Immature natural killer cell (primary cell): ENCODE results near the gene DOK6. TPM values are rescaled to one million over a fixed set of nuclear protein-coding genes. Genes with fewer than 3 reads are reported as not detected.

ENCODE experiments used
- DNase-seq, 3 donors: peaks; one replicate each; pipeline ENCODE4 v3.0.0; 2022; ENCODE audit warnings: mixed read lengths in 1 of 3
- H3K27ac Mint-ChIP-seq, 6 donors: one replicate each; pipeline ENCODE4 v1.8.0; 2020; ENCODE audit warnings: mixed read lengths in 6 of 6, mild to moderate bottlenecking in 5 of 6, inconsistent platforms in 4 of 6, moderate library complexity in 3 of 6
- H3K27me3 Mint-ChIP-seq, 3 donors: one replicate each; pipeline ENCODE4 v1.8.0; 2020 to 2021; ENCODE audit warnings: low read depth in 3 of 3, mild to moderate bottlenecking in 3 of 3, mixed read lengths in 3 of 3, moderate library complexity in 3 of 3, inconsistent platforms in 1 of 3
- H3K36me3 Mint-ChIP-seq, 3 donors: one replicate each; pipeline ENCODE4 v1.8.0; 2020; ENCODE audit warnings: mixed read lengths in 3 of 3, inconsistent platforms in 2 of 3, mild to moderate bottlenecking in 2 of 3
- H3K4me1 Mint-ChIP-seq, 2 donors: one replicate each; pipeline ENCODE4 v1.8.0; 2020; ENCODE audit warnings: inconsistent platforms in 2 of 2, mild to moderate bottlenecking in 2 of 2, mixed read lengths in 2 of 2, moderate library complexity in 1 of 2
- H3K4me3 Mint-ChIP-seq, 5 donors: one replicate each; pipeline ENCODE4 v1.8.0; 2020; ENCODE audit warnings: mild to moderate bottlenecking in 5 of 5, mixed read lengths in 5 of 5, inconsistent platforms in 3 of 5, moderate library complexity in 3 of 5
- H3K9me3 Mint-ChIP-seq, 6 donors: one replicate each; pipeline ENCODE4 v1.8.0; 2020; ENCODE audit warnings: mild to moderate bottlenecking in 6 of 6, mixed read lengths in 6 of 6, inconsistent platforms in 4 of 6, moderate library complexity in 3 of 6
- polyA plus RNA-seq, 3 donors: library from polyadenylated mRNA; unstranded; fragments of 300-500 nt; fragmentation: Illumina TruSeq; gene quantifications; one replicate each; pipeline ENCODE4 v1.2.3, GENCODE V29; 2021

The DOK6 gene
- polyA plus RNA-seq, 3 donors from 2014 or later: 0.17 to 0.54 (median 0.30) TPM

- peaks cover 0 to 2% (median 0%) of the 10 kb centered on the region in 3 donors for H3K27me3 Mint-ChIP-seq
- DNase-seq: peak in 1 of 3 donors; percentile 2
- no peak overlapping the region for H3K27ac Mint-ChIP-seq
- peaks cover 12 to 24% (median 15%) of the 10 kb centered on the region in 3 donors for H3K36me3 Mint-ChIP-seq
- H3K4me1 Mint-ChIP-seq: peaks cover 13 to 26% of the 10 kb centered on the region in 2 donors
- no peaks in the 10 kb centered on the region for H3K9me3 Mint-ChIP-seq
- H3K4me3 Mint-ChIP-seq: peak overlapping the region in 1 of 5 donors; percentile 20
Measured at GRCh38 chr18:69774831-69775230, 374.1 kb downstream of the DOK6 start.

- Mint-ChIP-seq H3K36me3 (peaks cover 6 to 24% (median 15%) of the 10 kb centered on the region in 3 donors), H3K4me3 (no peak overlapping the region), H3K4me1 (peaks cover 6 to 14% of the 10 kb centered on the region in 2 donors), H3K27ac (peak overlapping the region in 2 of 6 donors; percentile 18 to 34), H3K27me3 (peaks cover 0 to 2% (median 0%) of the 10 kb centered on the region in 3 donors), H3K9me3 (no peaks in the 10 kb centered on the region)
- DNase-seq: no peak
Measured at GRCh38 chr18:69777248-69777647, 376.6 kb downstream of the DOK6 start.

- Mint-ChIP-seq H3K27me3 (peaks cover 0 to 2% (median 0%) of the 10 kb centered on the region in 3 donors), H3K4me3 (no peak overlapping the region), H3K27ac (peak overlapping the region in 1 of 6 donors; percentile 44), H3K4me1 (peaks cover 6 to 14% of the 10 kb centered on the region in 2 donors), H3K36me3 (peaks cover 0 to 17% (median 12%) of the 10 kb centered on the region in 3 donors), H3K9me3 (no peaks in the 10 kb centered on the region)
- DNase-seq: no peak
Measured at GRCh38 chr18:69778680-69779079, 378.0 kb downstream of the DOK6 start.

- no peaks in the 10 kb centered on the region for H3K27me3 Mint-ChIP-seq
- H3K36me3 Mint-ChIP-seq: peaks cover 0 to 12% (median 9%) of the 10 kb centered on the region in 3 donors
- DNase-seq: no peak
- no peaks in the 10 kb centered on the region for H3K9me3 Mint-ChIP-seq
- no peak overlapping the region for H3K4me3 Mint-ChIP-seq
- H3K27ac Mint-ChIP-seq: no peak overlapping the region
- H3K4me1 Mint-ChIP-seq: no peaks in the 10 kb centered on the region
Measured at GRCh38 chr18:69780851-69781250, 380.2 kb downstream of the DOK6 start.

- Mint-ChIP-seq H3K27me3 (no peaks in the 10 kb centered on the region), H3K36me3 (peaks cover 0 to 16% (median 5%) of the 10 kb centered on the region in 3 donors), H3K4me1 (peaks cover 2 to 14% of the 10 kb centered on the region in 2 donors), H3K4me3 (no peak overlapping the region), H3K27ac (no peak overlapping the region), H3K9me3 (no peaks in the 10 kb centered on the region)
- DNase-seq: no peak
Measured at GRCh38 chr18:69784815-69785214, 384.1 kb downstream of the DOK6 start.

- Mint-ChIP-seq H3K27me3 (no peaks in the 10 kb centered on the region), H3K4me1 (peaks cover 2 to 14% of the 10 kb centered on the region in 2 donors)
- no peak for DNase-seq
Measured at GRCh38 chr18:69785466-69785865, 384.8 kb downstream of the DOK6 start.

GRCh38 chr18:69786427-69786826, 385.7 kb downstream of the DOK6 start:
- H3K4me1 Mint-ChIP-seq: peaks cover 2 to 14% of the 10 kb centered on the region in 2 donors
- no peak for DNase-seq
- H3K27ac Mint-ChIP-seq: no peak overlapping the region
- H3K9me3 Mint-ChIP-seq: peaks cover 0 to 2% (median 0%) of the 10 kb centered on the region in 6 donors
- H3K27me3 Mint-ChIP-seq: peaks cover 0 to 1% (median 0%) of the 10 kb centered on the region in 3 donors
- no peak overlapping the region for H3K4me3 Mint-ChIP-seq
- H3K36me3 Mint-ChIP-seq: peaks cover 0 to 10% (median 4%) of the 10 kb centered on the region in 3 donors

More at GRCh38 chr18:69785466-69785865, 384.8 kb downstream of the DOK6 start:
- Mint-ChIP-seq H3K27ac (no peak overlapping the region), H3K36me3 (peaks cover 0 to 16% (median 5%) of the 10 kb centered on the region in 3 donors), H3K4me3 (no peak overlapping the region), H3K9me3 (no peaks in the 10 kb centered on the region)

- H3K36me3 Mint-ChIP-seq: peaks cover 0 to 20% (median 17%) of the 10 kb centered on the region in 3 donors
- DNase-seq: no peak
- peaks cover 0 to 2% (median 0%) of the 10 kb centered on the region in 6 donors for H3K9me3 Mint-ChIP-seq
- no peak overlapping the region for H3K27ac Mint-ChIP-seq
- peaks cover 2 to 14% of the 10 kb centered on the region in 2 donors for H3K4me1 Mint-ChIP-seq
- H3K4me3 Mint-ChIP-seq: no peak overlapping the region
- peaks cover 0 to 1% (median 0%) of the 10 kb centered on the region in 3 donors for H3K27me3 Mint-ChIP-seq
Measured at GRCh38 chr18:69787825-69788547, 387.3 kb downstream of the DOK6 start.

- H3K27ac Mint-ChIP-seq: no peak overlapping the region
- H3K27me3 Mint-ChIP-seq: peaks cover 0 to 1% (median 0%) of the 10 kb centered on the region in 3 donors
- H3K9me3 Mint-ChIP-seq: peaks cover 0 to 2% (median 0%) of the 10 kb centered on the region in 6 donors
- H3K4me1 Mint-ChIP-seq: peaks cover 2 to 14% of the 10 kb centered on the region in 2 donors
- H3K36me3 Mint-ChIP-seq: peaks cover 0 to 22% (median 21%) of the 10 kb centered on the region in 3 donors
- H3K4me3 Mint-ChIP-seq: no peak overlapping the region
- no peak for DNase-seq
Measured at GRCh38 chr18:69789794-69790193, 389.1 kb downstream of the DOK6 start.

- peaks cover 0 to 1% (median 0%) of the 10 kb centered on the region in 3 donors for H3K27me3 Mint-ChIP-seq
- H3K27ac Mint-ChIP-seq: no peak overlapping the region
- peaks cover 2 to 14% of the 10 kb centered on the region in 2 donors for H3K4me1 Mint-ChIP-seq
- DNase-seq: no peak
- peaks cover 0 to 2% (median 0%) of the 10 kb centered on the region in 6 donors for H3K9me3 Mint-ChIP-seq
- no peak overlapping the region for H3K4me3 Mint-ChIP-seq
- H3K36me3 Mint-ChIP-seq: peaks cover 0 to 22% (median 21%) of the 10 kb centered on the region in 3 donors
Measured at GRCh38 chr18:69790649-69791048, 390.0 kb downstream of the DOK6 start.

- Mint-ChIP-seq H3K9me3 (peaks cover 0 to 1% (median 0%) of the 10 kb centered on the region in 6 donors), H3K27me3 (peaks cover 0 to 2% (median 0%) of the 10 kb centered on the region in 3 donors), H3K27ac (no peak overlapping the region), H3K4me1 (no peaks in the 10 kb centered on the region), H3K4me3 (no peak overlapping the region), H3K36me3 (peaks cover 0 to 30% (median 20%) of the 10 kb centered on the region in 3 donors)
- no peak for DNase-seq
Measured at GRCh38 chr18:69795791-69796190, 395.1 kb downstream of the DOK6 start.

- Mint-ChIP-seq H3K27me3 (peaks cover 0 to 1% (median 0%) of the 10 kb centered on the region in 3 donors), H3K27ac (no peak overlapping the region), H3K36me3 (peaks cover under 1 to 38% (median 27%) of the 10 kb centered on the region in 3 donors), H3K4me1 (peaks cover 3 to 6% of the 10 kb centered on the region in 2 donors), H3K9me3 (no peaks in the 10 kb centered on the region), H3K4me3 (no peak overlapping the region)
- no peak for DNase-seq
Measured at GRCh38 chr18:69804776-69805501, 404.3 kb downstream of the DOK6 start.

- Mint-ChIP-seq H3K36me3 (peaks cover 18 to 52% (median 43%) of the 10 kb centered on the region in 3 donors), H3K9me3 (no peaks in the 10 kb centered on the region), H3K27me3 (peaks cover 0 to 2% (median 0%) of the 10 kb centered on the region in 3 donors), H3K27ac (no peak overlapping the region), H3K4me3 (no peak overlapping the region), H3K4me1 (peaks cover 3 to 12% of the 10 kb centered on the region in 2 donors)
- no peak for DNase-seq
Measured at GRCh38 chr18:69808399-69808798, 407.7 kb downstream of the DOK6 start.
